ENCODE measurements around the gene PODXL.

Gene PODXL

GRCh38 chr7:131504157-131504899, 52.1 kb downstream of the PODXL start:
- ChIA-PET POLR2A (no interaction called here), CTCF (interaction anchor here (1.6 to 15.6 kb wide), 6 partner anchors 7 to 154 kb away, joined by 3 to 334 read pairs (median 140); no protein-coding TSS in a partner anchor)
- TF ChIP-seq CTCF (IDR thresholded peaks at IDR 0.05; ENCODE audit: insufficient read depth, low read length, missing control alignments): no peak
- no peak for DNase-seq (ENCODE audit: low read depth, low spot score)
- no peak overlapping the region for H3K4me3 ChIP-seq (ENCODE audit: low read depth, low read length)

- no peak for TF ChIP-seq CTCF (IDR thresholded peaks at IDR 0.05; ENCODE audit: insufficient read depth, low read length, missing control alignments)
- ChIA-PET POLR2A (interaction anchor here (0.5 kb wide), 1 partner anchor 49 kb away, joined by 3 read pairs; no protein-coding TSS in a partner anchor), CTCF (interaction anchor here (1.6 to 15.6 kb wide), 6 partner anchors 8 to 155 kb away, joined by 3 to 334 read pairs (median 140); no protein-coding TSS in a partner anchor)
- DNase-seq (ENCODE audit: low read depth, low spot score): no peak
- no peak overlapping the region for H3K4me3 ChIP-seq (ENCODE audit: low read depth, low read length)
Measured at GRCh38 chr7:131503639-131504038, 52.8 kb downstream of the PODXL start.

DNA sequence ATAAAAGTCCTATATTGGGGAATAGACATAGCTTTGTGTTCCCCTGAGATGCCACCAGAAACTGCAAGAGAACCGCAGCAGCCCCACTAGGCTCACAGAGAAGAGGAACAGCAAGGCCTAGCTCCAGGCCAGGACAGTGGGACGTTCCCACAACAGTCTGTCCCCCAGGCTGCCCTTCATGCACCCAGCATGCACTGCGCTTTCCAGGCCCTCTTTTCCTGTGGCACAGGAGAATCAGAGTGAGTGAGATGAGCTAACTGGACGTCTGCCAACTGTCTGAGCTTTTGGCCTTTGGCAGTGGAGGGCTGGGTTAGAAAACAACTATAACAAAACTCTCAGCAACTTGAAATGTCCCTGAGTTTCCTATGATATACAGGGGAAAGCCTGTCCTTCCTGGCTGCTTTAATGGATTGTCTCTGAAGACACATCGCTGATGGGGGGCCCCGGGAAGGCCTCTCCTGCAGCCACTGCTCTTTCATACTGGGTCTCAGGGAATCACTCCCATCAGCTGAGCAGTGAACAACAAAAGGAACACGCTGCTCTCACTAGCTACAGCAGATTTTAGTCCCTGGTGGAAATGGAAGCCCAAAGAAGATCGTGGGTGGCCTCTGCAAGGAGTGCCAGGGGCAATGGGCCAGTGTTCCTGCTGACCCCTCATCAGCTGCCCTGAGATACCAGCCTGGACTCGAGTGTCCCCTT, 53.5 kb downstream of the PODXL start:
- CTCF ChIA-PET: interaction anchor here (0.6 to 15.6 kb wide), 5 partner anchors 8 to 155 kb away, joined by 3 to 334 read pairs (median 114); no protein-coding TSS in a partner anchor
- no peak for TF ChIP-seq CTCF (IDR thresholded peaks at IDR 0.05; ENCODE audit: insufficient read depth, low read length, missing control alignments)
- no peak for DNase-seq (ENCODE audit: low read depth, low spot score)
- H3K4me3 ChIP-seq (ENCODE audit: low read depth, low read length): no peak overlapping the region
- POLR2A ChIA-PET: interaction anchor here (0.5 kb wide), 1 partner anchor 48 kb away, joined by 3 read pairs; no protein-coding TSS in a partner anchor

- CTCF ChIA-PET: interaction anchor here (1.1 to 15.6 kb wide), 4 partner anchors 9 to 156 kb away, joined by 3 to 334 read pairs (median 130); no protein-coding TSS in a partner anchor
- H3K4me3 ChIP-seq (ENCODE audit: low read depth, low read length): no peak overlapping the region
- POLR2A ChIA-PET: no interaction called here
- no peak for TF ChIP-seq CTCF (IDR thresholded peaks at IDR 0.05; ENCODE audit: insufficient read depth, low read length, missing control alignments)
- no peak for DNase-seq (ENCODE audit: low read depth, low spot score)
Measured at GRCh38 chr7:131501930-131502685, 54.3 kb downstream of the PODXL start.

DNA sequence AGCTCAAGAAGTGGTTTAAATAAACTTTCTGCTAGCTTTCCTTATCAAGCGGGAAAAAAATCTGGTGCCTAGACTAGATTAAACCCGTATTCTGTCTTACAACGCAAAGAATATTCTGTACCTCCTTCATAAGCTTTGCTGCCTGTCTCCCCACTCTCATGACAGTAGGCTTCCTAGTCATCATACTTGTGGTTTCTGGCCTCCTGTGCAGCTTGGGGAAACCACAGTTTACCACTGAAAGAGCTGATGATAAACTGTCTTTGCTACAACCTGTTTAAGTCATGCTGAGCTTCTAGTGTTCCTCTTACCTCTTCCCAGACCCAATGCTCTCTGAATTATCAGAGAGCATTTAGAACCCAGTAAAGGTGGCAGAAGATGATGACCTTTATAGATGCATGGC, 55.0 kb downstream of the PODXL start:
- ChIA-PET CTCF (interaction anchor here (0.9 to 15.6 kb wide), 5 partner anchors 10 to 157 kb away, joined by 3 to 334 read pairs (median 114); no protein-coding TSS in a partner anchor), POLR2A (no interaction called here)
- no peak overlapping the region for H3K4me3 ChIP-seq (ENCODE audit: low read depth, low read length)
- peak; percentile 56 for DNase-seq (ENCODE audit: low read depth, low spot score)
- no peak for TF ChIP-seq CTCF (IDR thresholded peaks at IDR 0.05; ENCODE audit: insufficient read depth, low read length, missing control alignments)
